Endothelial cell of umbilical vein (primary cell): ENCODE results near the gene ARPC3. TPM values are rescaled to one million over a fixed set of nuclear protein-coding genes. Genes with fewer than 3 reads are reported as not detected.

Experiments used
- BruUV-seq: library from RNA; stranded (reverse); fragments of 400-500 nt; replicated peaks from 2 replicates; lab custom pipeline; 2021; lab: Mats Ljungman, UMichigan
- CTCF ChIA-PET: fragments of 300-600, 350-600 bp; sonication (Branson Sonifier 250); formaldehyde crosslinking; loops from one replicate; lab custom pipeline; 2021; ENCODE audit warnings: antibody characterized with exemption, inconsistent platforms; lab: Charles Lee
- POLR2A ChIA-PET: fragments of 300-600, 350-600 bp; sonication (Branson Sonifier 250); formaldehyde crosslinking; loops from one replicate; lab custom pipeline; 2021; ENCODE audit warnings: antibody characterized with exemption, inconsistent platforms; lab: Charles Lee
- DNase-seq: peaks from one replicate; pipeline ENCODE4 v3.0.0-alpha.2; 2011; ENCODE audit warnings: low read depth, low spot score
- FAIRE-seq: peaks from 2 replicates; lab custom pipeline; 2011; peaks lifted over from hg19 to GRCh38; lab: Jason Lieb, UNC
- H2AFZ ChIP-seq: 2 replicates; pipeline ENCODE4 v1.6.0; 2012; ENCODE audit warnings: low read depth, low read length, control low read depth, inconsistent platforms
- H3K27ac ChIP-seq: 2 replicates; pipeline ENCODE4 v1.5.1; 2011; ENCODE audit warnings: low read depth, mild to moderate bottlenecking, control low read depth, low read length, moderate library complexity; ENCODE audit not compliant: insufficient read depth
- H3K27me3 ChIP-seq, 2 experiments: 2 replicates each; pipeline versions ENCODE4 v1.6.0 to v1.6.1; 2011; ENCODE audit warnings: low read length in 2 of 2, mixed read lengths in 1 of 2; ENCODE audit not compliant: control insufficient read depth in 2 of 2, insufficient read depth in 2 of 2
- H3K36me3 ChIP-seq, 2 experiments: 2 replicates in 1 of 2; 3 replicates in 1 of 2; pipeline ENCODE4 v1.5.1; 2011; ENCODE audit warnings: low read length in 2 of 2, mild to moderate bottlenecking in 1 of 2, moderate library complexity in 1 of 2; ENCODE audit not compliant: control insufficient read depth in 2 of 2, insufficient read depth in 2 of 2; ENCODE audit errors: extremely low read depth in 1 of 2
- H3K4me1 ChIP-seq: 3 replicates; pipeline ENCODE4 v1.5.1; 2011; ENCODE audit warnings: mild to moderate bottlenecking, low read length; ENCODE audit not compliant: control insufficient read depth, insufficient read depth; ENCODE audit errors: extremely low read depth
- H3K4me2 ChIP-seq: 2 replicates; pipeline ENCODE4 v1.6.1; 2011; ENCODE audit warnings: low read length, control low read depth, mixed read lengths; ENCODE audit not compliant: insufficient read depth
- H3K4me3 ChIP-seq, 3 experiments: fragments of 200-600 bp in 1 of 3; sonication (generic), shearing (Covaris generic) in 1 of 3; replicated peaks in 1 of 3; 2 replicates each; pipeline ENCODE4 v1.5.1; 2011 to 2016; ENCODE audit warnings: control low read depth in 3 of 3, low read length in 3 of 3, mild to moderate bottlenecking in 2 of 3, inconsistent platforms in 1 of 3, low read depth in 1 of 3, moderate library complexity in 1 of 3; ENCODE audit not compliant: insufficient read depth in 1 of 3
- H3K79me2 ChIP-seq: 2 replicates; pipeline ENCODE4 v1.6.0; 2012; ENCODE audit warnings: low read length, inconsistent platforms; ENCODE audit not compliant: control insufficient read depth, insufficient read depth
- H3K9ac ChIP-seq: replicated peaks from 2 replicates; pipeline ENCODE3; 2011; ENCODE audit warnings: low read length, control low read depth; ENCODE audit not compliant: insufficient read depth; ENCODE audit errors: extremely low read depth
- H3K9me1 ChIP-seq: replicated peaks from 3 replicates; pipeline ENCODE4 v1.6.0; 2011; ENCODE audit warnings: mild to moderate bottlenecking, low read length; ENCODE audit not compliant: control insufficient read depth, insufficient read depth; ENCODE audit errors: extremely low read depth
- H3K9me3 ChIP-seq: replicated peaks from 2 replicates; pipeline ENCODE4 v1.5.1; 2012; ENCODE audit warnings: low read length, inconsistent platforms; ENCODE audit not compliant: control insufficient read depth, insufficient read depth
- H4K20me1 ChIP-seq: replicated peaks from 2 replicates; pipeline ENCODE3; 2011; ENCODE audit warnings: mild to moderate bottlenecking, low read length; ENCODE audit not compliant: control insufficient read depth, insufficient read depth; ENCODE audit errors: extremely low read depth
- EZH2 ChIP-seq: IDR thresholded peaks from 2 replicates; pipeline ENCODE4 v1.6.1; 2012; ENCODE audit warnings: borderline replicate concordance, low read depth, mild to moderate bottlenecking, moderate library complexity, low read length, inconsistent platforms; ENCODE audit not compliant: severe bottlenecking
- FOS ChIP-seq: IDR thresholded peaks from 2 replicates; pipeline ENCODE4 v1.6.1; 2011; ENCODE audit warnings: mild to moderate bottlenecking, low read length, moderate library complexity, borderline replicate concordance; ENCODE audit not compliant: insufficient read depth
- GATA2 ChIP-seq: IDR thresholded peaks from 2 replicates; pipeline ENCODE4 v1.7.0; 2011; ENCODE audit warnings: low read depth, mild to moderate bottlenecking, moderate library complexity, mixed read lengths, low read length; ENCODE audit not compliant: insufficient read length, insufficient read depth
- JUN ChIP-seq: IDR thresholded peaks from 2 replicates; pipeline ENCODE4 v1.6.1; 2011; ENCODE audit warnings: borderline replicate concordance, low read depth; ENCODE audit not compliant: insufficient read length, insufficient read depth
- MYC ChIP-seq: IDR thresholded peaks from one replicate; pipeline ENCODE4 v1.6.1; 2011; ENCODE audit warnings: mild to moderate bottlenecking, low read depth, low read length
- POLR2A ChIP-seq: IDR thresholded peaks from 2 replicates; pipeline ENCODE4 v1.6.1; 2012; ENCODE audit warnings: low read depth, mild to moderate bottlenecking, control low read depth, low read length
- POLR2AphosphoS5 ChIP-seq: IDR thresholded peaks from 2 replicates; pipeline ENCODE4 v1.6.1; 2012; ENCODE audit warnings: low read depth, mild to moderate bottlenecking, control low read depth, low read length, moderate library complexity; ENCODE audit not compliant: insufficient read depth
- dilution Hi-C: fragments of 300-500 bp; cut with MboI; formaldehyde crosslinking; loops from one replicate; pipeline ENCODE4 v1.15.0; 2019; ENCODE audit warnings: low sequenced_read_pairs; ENCODE audit not compliant: extremely low pct_ligation_motif_present
- intact Hi-C: fragments of 100-400 bp; cut with micrococcal nuclease; formaldehyde crosslinking; loops from one replicate; pipeline ENCODE4 v1.10.0; 2022
- polyA plus RNA-seq, 4 experiments: library from polyadenylated mRNA; depleted of rRNA in 3 of 4; stranded (reverse) in 3 of 4; unstranded in 1 of 4; fragments of >200 nt; gene quantifications; 2 replicates each; pipeline versions ENCODE4 v1.2.1 to v1.2.3, GENCODE V29; 2011 to 2012; ENCODE audit warnings: missing spikeins in 1 of 4
- total RNA-seq: library from RNA; stranded (reverse); gene quantifications from 2 replicates; pipeline ENCODE4 v1.2.3, GENCODE V29; 2021
- TF ChIP-seq, protein P1 (sequence below), 2 donors: IDR thresholded peaks; 1 replicate in 1 of 2; 2 replicates in 1 of 2; pipeline ENCODE4 v1.5.1; 2011; ENCODE audit warnings: low read length in 2 of 2, mild to moderate bottlenecking in 2 of 2, moderate library complexity in 2 of 2, control low read depth in 1 of 2, inconsistent platforms in 1 of 2, low read depth in 1 of 2; ENCODE audit not compliant: insufficient read depth in 1 of 2; ENCODE audit errors: extremely low read depth in 1 of 2
- TF ChIP-seq, protein P2 (sequence below): IDR thresholded peaks from 2 replicates; pipeline ENCODE4 v1.6.1; 2011; ENCODE audit not compliant: insufficient read depth, insufficient read length

The ARPC3 gene
- total and polyA plus RNA-seq, 2 donors (not counting 3 experiments of a cell fraction or from before 2014, with no cell fraction given): 92.8 to 304 TPM

DNA sequence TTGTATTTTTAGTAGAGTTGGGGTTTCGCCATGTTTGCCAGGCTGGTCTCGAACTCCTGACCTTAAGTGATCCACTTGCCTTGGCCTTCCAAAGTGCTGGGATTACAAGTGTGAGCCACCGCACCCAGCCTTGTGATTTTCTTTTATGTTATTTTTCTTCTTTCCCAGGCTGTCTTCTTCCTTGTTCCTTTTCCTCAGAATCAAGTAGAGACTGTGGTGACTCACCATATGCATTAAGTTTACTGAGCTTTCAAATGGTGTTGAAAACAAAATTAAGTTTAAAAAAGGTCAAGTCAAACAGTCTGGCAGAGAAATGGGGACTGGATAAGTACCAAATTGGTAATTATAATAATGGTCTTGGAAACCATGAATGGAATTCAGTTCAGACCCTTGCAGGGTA, 5.7 kb downstream of the ARPC3 start:
- no peak overlapping the region for H2AFZ ChIP-seq
- intact Hi-C loops: no loop called here
- H3K4me3 ChIP-seq: no peak overlapping the region
- no peak for FAIRE-seq
- CTCF ChIA-PET: interaction anchor here (1.3 to 1.9 kb wide), 2 partner anchors 13 to 156 kb away, joined by 8 read pairs; no protein-coding TSS in a partner anchor
- dilution Hi-C loops: no loop called here
- no peaks in the 10 kb centered on the region for H3K9me3 ChIP-seq
- peaks cover 5% of the 10 kb centered on the region for H3K4me1 ChIP-seq
- no peak for DNase-seq
- H3K27me3 ChIP-seq: no peaks in the 10 kb centered on the region
- no peak for TF ChIP-seq EZH2
- TF ChIP-seq, protein P1, sequence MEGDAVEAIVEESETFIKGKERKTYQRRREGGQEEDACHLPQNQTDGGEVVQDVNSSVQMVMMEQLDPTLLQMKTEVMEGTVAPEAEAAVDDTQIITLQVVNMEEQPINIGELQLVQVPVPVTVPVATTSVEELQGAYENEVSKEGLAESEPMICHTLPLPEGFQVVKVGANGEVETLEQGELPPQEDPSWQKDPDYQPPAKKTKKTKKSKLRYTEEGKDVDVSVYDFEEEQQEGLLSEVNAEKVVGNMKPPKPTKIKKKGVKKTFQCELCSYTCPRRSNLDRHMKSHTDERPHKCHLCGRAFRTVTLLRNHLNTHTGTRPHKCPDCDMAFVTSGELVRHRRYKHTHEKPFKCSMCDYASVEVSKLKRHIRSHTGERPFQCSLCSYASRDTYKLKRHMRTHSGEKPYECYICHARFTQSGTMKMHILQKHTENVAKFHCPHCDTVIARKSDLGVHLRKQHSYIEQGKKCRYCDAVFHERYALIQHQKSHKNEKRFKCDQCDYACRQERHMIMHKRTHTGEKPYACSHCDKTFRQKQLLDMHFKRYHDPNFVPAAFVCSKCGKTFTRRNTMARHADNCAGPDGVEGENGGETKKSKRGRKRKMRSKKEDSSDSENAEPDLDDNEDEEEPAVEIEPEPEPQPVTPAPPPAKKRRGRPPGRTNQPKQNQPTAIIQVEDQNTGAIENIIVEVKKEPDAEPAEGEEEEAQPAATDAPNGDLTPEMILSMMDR (IDR thresholded peaks at IDR 0.05; ENCODE audit: extremely low read depth in 1 of 2, insufficient read depth in 1 of 2, low read depth in 1 of 2, low read length in 2 of 2): no peak
- no peak for TF ChIP-seq FOS
- TF ChIP-seq POLR2A: no peak
- TF ChIP-seq POLR2AphosphoS5: no peak
- no peak for TF ChIP-seq MYC
- TF ChIP-seq, protein P2, sequence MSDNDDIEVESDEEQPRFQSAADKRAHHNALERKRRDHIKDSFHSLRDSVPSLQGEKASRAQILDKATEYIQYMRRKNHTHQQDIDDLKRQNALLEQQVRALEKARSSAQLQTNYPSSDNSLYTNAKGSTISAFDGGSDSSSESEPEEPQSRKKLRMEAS: no peak
- TF ChIP-seq GATA2: no peak
- TF ChIP-seq JUN: no peak
- no peak overlapping the region for H3K27ac ChIP-seq
- H3K4me2 ChIP-seq: no peak overlapping the region
- H3K9ac ChIP-seq: no peak overlapping the region
- H3K36me3 ChIP-seq: peaks cover 0 to 13% of the 10 kb centered on the region in 2 experiments
- H3K9me1 ChIP-seq: no peaks in the 10 kb centered on the region
- POLR2A ChIA-PET: no interaction called here
- H4K20me1 ChIP-seq: no peaks in the 10 kb centered on the region
- peaks cover 45% of the 10 kb centered on the region for H3K79me2 ChIP-seq
- no TSS peak for BruUV-seq
